Naive B cell (primary cell): ENCODE measurements around the gene GALNT11. TPM values are rescaled to one million over a fixed set of nuclear protein-coding genes. Genes with fewer than 3 reads are reported as not detected.
"Not testable (repeated sequence)": the region's sequence is repeated elsewhere in the genome, so short reads cannot be mapped to it uniquely, and the experiment has no call there.

Experiments used
- ATAC-seq, 2 donors: fragments of 150-1000 bp; cut with Tn5 transposase; 2 replicates each; pipeline ENCODE4 v1.10.0; 2021; ENCODE audit warnings: low read depth in 2 of 2, mild to moderate bottlenecking in 2 of 2, moderate library complexity in 2 of 2
- DNase-seq: peaks from one replicate; pipeline ENCODE4 v3.0.0; 2022
- H3K27ac Mint-ChIP-seq, 6 donors: one replicate each; pipeline ENCODE4 v1.8.0; 2020 to 2022; ENCODE audit warnings: mild to moderate bottlenecking in 6 of 6, mixed read lengths in 6 of 6, moderate library complexity in 5 of 6, inconsistent platforms in 2 of 6
- H3K27me3 Mint-ChIP-seq, 3 donors: one replicate each; pipeline ENCODE4 v1.8.0; 2021 to 2022; ENCODE audit warnings: mixed read lengths in 3 of 3, mild to moderate bottlenecking in 1 of 3
- H3K36me3 Mint-ChIP-seq, 2 donors: one replicate each; pipeline ENCODE4 v1.8.0; 2020 to 2022; ENCODE audit warnings: mixed read lengths in 2 of 2, inconsistent platforms in 1 of 2, mild to moderate bottlenecking in 1 of 2
- H3K4me1 Mint-ChIP-seq, 3 donors: one replicate each; pipeline ENCODE4 v1.8.0; 2020 to 2022; ENCODE audit warnings: mixed read lengths in 3 of 3, inconsistent platforms in 1 of 3, mild to moderate bottlenecking in 1 of 3, moderate library complexity in 1 of 3
- H3K4me3 Mint-ChIP-seq, 8 donors: one replicate each; pipeline ENCODE4 v1.8.0; 2020 to 2022; ENCODE audit warnings: mild to moderate bottlenecking in 8 of 8, mixed read lengths in 8 of 8, moderate library complexity in 8 of 8, inconsistent platforms in 2 of 8
- H3K9me3 Mint-ChIP-seq, 7 donors: one replicate each; pipeline ENCODE4 v1.8.0; 2020 to 2022; ENCODE audit warnings: mixed read lengths in 7 of 7, mild to moderate bottlenecking in 5 of 7, inconsistent platforms in 2 of 7, moderate library complexity in 1 of 7
- polyA plus RNA-seq, 6 donors: library from polyadenylated mRNA; unstranded; fragments of 300-500 nt; fragmentation: Illumina TruSeq; gene quantifications; one replicate each; pipeline ENCODE4 v1.2.3, GENCODE V29; 2021; ENCODE audit warnings: low read depth in 6 of 6

Gene GALNT11
- polyA plus RNA-seq, 6 donors from 2014 or later, result 11.0 to 24.5 (median 15.0) TPM

DNA sequence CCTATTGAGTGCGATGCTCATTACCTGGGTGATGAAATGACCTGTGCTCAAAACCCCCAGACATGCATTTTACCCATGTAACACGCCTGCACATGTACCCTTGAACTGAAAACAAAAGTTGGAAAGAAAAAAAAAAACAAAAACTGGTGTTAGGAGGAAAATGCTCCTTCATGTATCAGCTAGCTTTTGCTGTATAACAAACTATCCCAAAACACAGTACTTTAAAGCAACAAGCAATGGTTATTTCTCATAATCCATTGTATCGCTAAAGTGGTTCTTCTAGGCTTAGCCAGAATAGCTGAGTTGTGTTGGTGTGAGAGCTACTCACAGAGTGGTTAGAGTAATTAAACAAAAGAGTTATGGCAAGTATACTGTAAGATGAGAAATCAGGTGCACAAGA lies 12.2 kb upstream of the GALNT11 start:
- Mint-ChIP-seq H3K9me3 (peaks cover 0 to 6% (median 3%) of the 10 kb centered on the region in 7 donors), H3K27ac (no peak overlapping the region), H3K36me3 (no peaks in the 10 kb centered on the region), H3K27me3 (peaks cover 12 to 29% (median 19%) of the 10 kb centered on the region in 3 donors), H3K4me1 (no peaks in the 10 kb centered on the region), H3K4me3 (no peak overlapping the region)
- DNase-seq (no peak), ATAC-seq (no peak)

DNA sequence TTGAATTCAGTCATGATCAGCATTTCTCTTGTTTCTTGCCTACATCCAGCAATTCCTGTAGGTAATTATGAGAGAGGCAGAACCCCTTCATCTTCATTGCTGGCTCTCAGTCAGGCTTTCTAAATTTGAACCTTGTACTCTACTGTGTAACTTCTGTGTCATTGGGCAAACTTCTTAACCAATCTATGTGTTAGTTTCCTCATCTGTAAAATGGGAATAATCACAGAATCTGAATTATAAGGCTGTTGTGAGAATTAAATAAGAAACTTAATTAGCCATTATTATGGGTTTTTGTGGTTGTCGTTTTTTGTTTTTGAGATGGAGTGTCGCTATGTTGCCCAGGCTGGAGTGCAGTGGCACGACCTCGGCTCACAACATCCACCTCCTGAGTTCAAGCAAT lies 11.5 kb upstream of the GALNT11 start:
- DNase-seq (no peak), ATAC-seq (no peak)
- Mint-ChIP-seq H3K27me3 (peaks cover 13 to 32% (median 19%) of the 10 kb centered on the region in 3 donors), H3K27ac (no peak overlapping the region), H3K4me1 (no peaks in the 10 kb centered on the region), H3K36me3 (no peaks in the 10 kb centered on the region), H3K4me3 (no peak overlapping the region), H3K9me3 (peaks cover 0 to 6% (median 3%) of the 10 kb centered on the region in 7 donors)

DNA sequence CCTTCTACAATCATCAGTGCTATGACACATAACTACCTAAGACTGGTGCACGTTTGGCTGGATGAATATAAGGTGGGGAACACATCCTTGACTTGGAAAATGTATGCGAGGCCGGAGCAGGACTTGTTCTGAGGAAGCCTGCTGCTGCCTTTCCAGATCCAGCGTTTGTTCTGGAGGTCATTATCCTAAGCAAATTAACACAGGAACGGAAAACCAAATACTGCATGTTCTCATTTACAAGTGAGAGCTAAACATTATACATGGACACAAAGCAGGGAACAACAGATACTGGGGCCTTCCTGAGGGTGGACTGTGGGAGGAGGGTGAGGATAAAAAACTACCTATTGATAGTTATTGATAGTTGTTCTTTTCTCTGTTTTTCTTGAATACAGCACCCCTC lies 10.8 kb upstream of the GALNT11 start:
- ATAC-seq, result no peak
- H3K36me3 Mint-ChIP-seq, result no peaks in the 10 kb centered on the region
- no peaks in the 10 kb centered on the region for H3K4me1 Mint-ChIP-seq
- no peak for DNase-seq
- H3K27ac Mint-ChIP-seq, result peak overlapping the region in 2 of 6 donors; percentile 22 to 81
- peaks cover 13 to 35% (median 21%) of the 10 kb centered on the region in 3 donors for H3K27me3 Mint-ChIP-seq
- peaks cover 0 to 6% (median 3%) of the 10 kb centered on the region in 7 donors for H3K9me3 Mint-ChIP-seq
- H3K4me3 Mint-ChIP-seq, result no peak overlapping the region

GRCh38 chr7:152015600-152015999 lies 9.9 kb upstream of the GALNT11 start:
- peaks cover 15 to 39% (median 19%) of the 10 kb centered on the region in 3 donors for H3K27me3 Mint-ChIP-seq
- H3K27ac Mint-ChIP-seq, result peak overlapping the region in 1 of 6 donors; percentile 18
- no peak for ATAC-seq

GRCh38 chr7:152016947-152017346 lies 8.5 kb upstream of the GALNT11 start:
- Mint-ChIP-seq H3K27me3 (peaks cover 12 to 36% (median 18%) of the 10 kb centered on the region in 3 donors), H3K36me3 (no peaks in the 10 kb centered on the region), H3K4me3 (no peak overlapping the region), H3K27ac (no peak overlapping the region), H3K4me1 (no peaks in the 10 kb centered on the region), H3K9me3 (peaks cover 0 to 6% (median 3%) of the 10 kb centered on the region in 7 donors)
- DNase-seq (no peak), ATAC-seq (no peak)

More at GRCh38 chr7:152015600-152015999, 9.9 kb upstream of the GALNT11 start:
- Mint-ChIP-seq H3K36me3 (no peaks in the 10 kb centered on the region), H3K4me1 (no peaks in the 10 kb centered on the region), H3K4me3 (no peak overlapping the region), H3K9me3 (peaks cover 0 to 6% (median 3%) of the 10 kb centered on the region in 7 donors)
- no peak for DNase-seq

DNA sequence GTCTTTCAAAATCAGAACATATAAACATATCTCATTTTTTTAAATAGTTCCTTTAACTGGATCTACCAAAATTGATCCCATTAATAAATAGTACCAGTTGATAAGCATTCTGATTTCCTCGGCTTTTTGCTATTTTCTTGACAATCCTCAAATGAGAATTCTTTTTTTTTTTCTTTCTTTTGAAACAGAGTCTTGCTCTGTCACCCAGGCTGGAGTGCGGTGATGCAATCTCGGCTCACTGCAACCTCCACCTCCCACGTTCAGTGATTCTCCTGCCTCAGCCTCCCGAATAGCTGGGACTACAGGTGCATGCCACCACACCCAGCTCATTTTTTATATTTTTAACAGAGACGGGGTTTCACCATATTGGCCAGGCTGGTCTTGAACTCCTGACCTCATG lies 7.8 kb upstream of the GALNT11 start:
- not testable (repeated sequence) for ATAC-seq, H3K4me1 Mint-ChIP-seq, H3K27ac Mint-ChIP-seq, H3K36me3 Mint-ChIP-seq, H3K4me3 Mint-ChIP-seq, DNase-seq, H3K9me3 Mint-ChIP-seq
- H3K27me3 Mint-ChIP-seq, result peaks cover 12 to 35% (median 18%) of the 10 kb centered on the region in 3 donors

GRCh38 chr7:152021740-152022139 lies 3.7 kb upstream of the GALNT11 start:
- H3K36me3 Mint-ChIP-seq, H3K9me3 Mint-ChIP-seq, H3K4me3 Mint-ChIP-seq, H3K27ac Mint-ChIP-seq, DNase-seq, ATAC-seq: not testable (repeated sequence)
- Mint-ChIP-seq H3K27me3 (peaks cover 8 to 19% (median 9%) of the 10 kb centered on the region in 3 donors), H3K4me1 (peaks cover 3 to 19% (median 4%) of the 10 kb centered on the region in 3 donors)

DNA sequence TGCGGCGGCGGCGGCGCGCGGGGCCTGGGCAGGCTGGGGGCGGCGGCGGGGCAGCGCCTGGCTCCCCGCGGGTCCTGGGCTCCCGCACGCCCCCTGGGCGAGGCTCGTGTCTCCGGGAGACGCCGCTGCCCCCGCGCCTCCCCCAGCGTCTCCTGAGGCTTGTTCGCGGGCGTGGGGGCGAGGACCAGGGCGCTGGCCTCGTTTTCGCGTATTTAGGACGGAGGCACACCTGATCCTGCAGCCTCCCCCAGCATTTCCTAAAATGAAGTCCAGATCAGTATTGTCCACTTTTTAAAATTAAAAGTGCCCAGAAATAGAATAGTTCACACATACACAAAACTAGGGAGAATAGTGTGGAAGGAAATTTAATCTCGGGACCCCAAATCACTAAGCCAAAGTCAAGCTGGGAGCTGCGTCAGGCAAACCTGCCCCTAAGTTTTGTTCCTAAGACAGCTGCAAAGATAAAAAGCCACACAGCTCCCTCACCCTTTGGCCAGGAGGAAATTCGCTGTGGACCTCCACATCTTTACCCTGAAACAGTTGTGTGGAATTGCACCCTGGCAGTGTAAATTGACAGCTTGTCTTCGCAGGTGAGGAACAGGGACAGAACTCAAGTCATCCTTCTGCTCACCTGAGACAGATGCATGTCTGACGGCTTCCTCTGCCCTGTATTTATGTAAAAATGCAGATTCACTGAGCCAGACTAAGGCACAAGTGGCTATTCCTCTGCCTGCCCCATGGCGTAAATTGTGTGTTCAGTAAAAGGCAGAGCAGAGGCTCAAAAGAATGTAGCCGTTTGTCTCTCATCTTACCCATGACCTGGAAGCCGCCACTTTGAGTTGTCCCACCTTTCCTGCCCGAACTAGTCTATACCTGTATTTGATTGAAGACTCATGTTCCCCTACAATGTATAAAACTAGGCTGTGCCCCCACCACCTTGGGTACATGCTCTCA lies 740 bp downstream of the GALNT11 start:
- peak overlapping the region in 5 of 6 donors; percentile 49 to 93 (median 86) for H3K27ac Mint-ChIP-seq
- peaks cover 9 to 35% (median 12%) of the 10 kb centered on the region in 3 donors for H3K4me1 Mint-ChIP-seq
- H3K4me3 Mint-ChIP-seq, result peak overlapping the region; percentile 79 to 97 (median 84)
- H3K9me3 Mint-ChIP-seq, result no peaks in the 10 kb centered on the region
- no peaks in the 10 kb centered on the region for H3K27me3 Mint-ChIP-seq
- no peaks in the 10 kb centered on the region for H3K36me3 Mint-ChIP-seq
- DNase-seq (no peak), ATAC-seq (no peak)

DNA sequence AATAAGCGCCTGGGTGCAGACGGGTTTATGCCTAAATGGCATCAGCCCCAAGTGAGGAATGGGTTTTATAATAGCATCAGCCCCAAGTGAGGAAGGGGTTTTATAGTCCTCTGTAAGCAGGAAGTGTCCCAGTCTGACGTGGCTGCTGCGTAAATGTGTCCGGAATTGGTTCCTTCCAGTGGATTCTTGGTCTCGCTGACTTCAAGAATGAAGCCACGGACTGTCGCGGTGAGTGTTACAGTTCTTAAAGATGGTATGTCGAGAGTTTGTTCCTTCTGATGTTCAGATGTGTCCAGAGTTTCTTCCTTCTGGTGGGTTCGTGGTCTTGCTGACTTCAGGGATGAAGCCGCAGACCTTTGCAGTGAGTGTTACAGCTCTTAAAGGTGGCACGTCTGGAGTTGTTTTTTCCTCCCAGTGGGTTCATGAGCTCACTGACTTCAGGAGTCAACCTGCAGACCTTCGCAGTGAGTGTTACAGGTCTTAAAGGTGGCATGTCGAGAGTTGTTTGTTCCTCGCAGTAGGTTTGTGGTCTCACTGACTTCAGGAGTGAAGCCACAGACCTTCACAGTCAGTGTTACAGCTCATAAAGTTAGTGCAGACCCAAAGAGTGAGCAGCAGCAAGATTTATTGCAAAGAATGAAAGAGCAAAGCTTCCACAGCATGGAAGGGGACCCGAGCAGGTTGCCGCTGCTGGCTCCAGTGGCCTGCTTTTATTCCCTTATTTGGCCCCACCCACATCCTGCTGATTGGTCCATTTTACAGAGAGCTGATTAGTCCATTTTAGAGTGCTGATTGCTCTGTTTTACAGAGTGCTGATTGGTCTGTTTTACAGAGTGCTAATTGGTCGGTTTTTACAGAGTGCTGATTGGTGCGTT lies 2.3 kb downstream of the GALNT11 start:
- not testable (repeated sequence) for H3K9me3 Mint-ChIP-seq, H3K36me3 Mint-ChIP-seq, ATAC-seq, DNase-seq, H3K27me3 Mint-ChIP-seq
- Mint-ChIP-seq H3K27ac (peak overlapping the region in 2 of 6 donors; percentile 81 to 89), H3K4me1 (peaks cover 9 to 36% (median 12%) of the 10 kb centered on the region in 3 donors), H3K4me3 (peak overlapping the region in 4 of 8 donors; percentile 36 to 89 (median 58))

GRCh38 chr7:152030059-152030458 lies 4.6 kb downstream of the GALNT11 start:
- H3K27ac Mint-ChIP-seq, H3K27me3 Mint-ChIP-seq, H3K4me3 Mint-ChIP-seq, H3K36me3 Mint-ChIP-seq, DNase-seq, ATAC-seq, H3K9me3 Mint-ChIP-seq: not testable (repeated sequence)
- H3K4me1 Mint-ChIP-seq, result peaks cover 9 to 27% (median 10%) of the 10 kb centered on the region in 3 donors

DNA sequence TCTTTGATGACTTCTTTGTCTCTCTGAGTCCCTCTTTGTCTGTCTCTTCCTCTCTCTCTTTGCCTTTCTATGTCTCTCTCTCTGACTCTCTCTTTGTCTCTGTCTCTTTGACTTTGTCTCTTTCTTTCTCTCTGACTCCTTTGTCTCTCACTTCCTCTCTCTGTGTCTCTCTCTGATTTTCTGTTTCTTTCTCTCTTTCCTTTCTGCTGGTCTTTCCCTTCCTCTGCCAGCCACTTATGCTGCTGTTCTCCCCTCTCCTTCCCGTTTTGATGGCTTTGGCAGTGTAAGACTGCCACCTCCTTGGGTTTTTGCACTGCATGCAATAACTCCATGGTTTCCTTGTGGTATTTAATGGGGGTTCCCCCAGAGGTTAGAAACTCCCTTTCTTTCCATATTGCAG lies 5.2 kb downstream of the GALNT11 start:
- H3K27me3 Mint-ChIP-seq, ATAC-seq, DNase-seq, H3K9me3 Mint-ChIP-seq, H3K36me3 Mint-ChIP-seq: not testable (repeated sequence)
- Mint-ChIP-seq H3K27ac (peak overlapping the region in 2 of 6 donors; percentile 26 to 75), H3K4me1 (peaks cover 7 to 24% (median 9%) of the 10 kb centered on the region in 3 donors), H3K4me3 (peak overlapping the region in 1 of 8 donors; percentile 3)

GRCh38 chr7:152035817-152036216 lies 10.3 kb downstream of the GALNT11 start:
- Mint-ChIP-seq H3K9me3 (peaks cover 9 to 47% (median 33%) of the 10 kb centered on the region in 7 donors), H3K4me3 (peak overlapping the region in 1 of 8 donors; percentile 29), H3K4me1 (peaks cover under 1 to 5% (median 2%) of the 10 kb centered on the region in 3 donors), H3K36me3 (peaks cover 31 to 40% of the 10 kb centered on the region in 2 donors), H3K27me3 (no peaks in the 10 kb centered on the region), H3K27ac (no peak overlapping the region)
- no peak for DNase-seq
- no peak for ATAC-seq

- not testable (repeated sequence) for ATAC-seq, H3K4me3 Mint-ChIP-seq, H3K27me3 Mint-ChIP-seq, H3K4me1 Mint-ChIP-seq, DNase-seq, H3K27ac Mint-ChIP-seq
- H3K36me3 Mint-ChIP-seq, result peaks cover 31 to 40% of the 10 kb centered on the region in 2 donors
- H3K9me3 Mint-ChIP-seq, result peaks cover 9 to 63% (median 36%) of the 10 kb centered on the region in 7 donors
These were observed 12.9 kb downstream of the GALNT11 start for GRCh38 chr7:152038410-152038809.
